ENCODE results near the gene ANKH.
"Not testable (repeated sequence)": the region's sequence is repeated elsewhere in the genome, so short reads cannot be mapped to it uniquely, and the experiment has no call there.

Gene ANKH

DNA sequence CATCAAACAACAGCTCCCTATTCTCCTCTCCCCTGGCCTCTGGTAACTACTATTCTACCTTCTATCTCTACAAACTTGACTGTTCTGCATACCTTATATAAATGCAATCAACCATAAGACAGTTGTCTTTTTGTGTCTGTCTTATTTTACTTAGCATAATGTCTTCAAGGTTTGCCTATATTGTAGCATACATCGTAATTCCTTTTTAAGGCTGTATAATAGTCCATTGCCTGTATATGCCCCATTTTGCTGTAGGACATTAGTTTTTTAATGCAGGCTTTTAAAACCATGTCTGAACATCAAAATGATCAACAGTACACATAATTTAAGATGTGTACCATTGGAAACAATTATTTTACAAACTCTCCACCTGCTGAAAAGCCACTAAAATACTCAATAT lies 12.4 kb downstream of the ANKH start:
- WGBS (ENCODE audit: insufficient coverage, insufficient read length), result no CpG with 5 or more reads among the region's 1 CpG
- no peak overlapping the region for H3K4me3 ChIP-seq (ENCODE audit: low read length)
- no peaks in the 10 kb centered on the region for H3K36me3 ChIP-seq (ENCODE audit: control insufficient read depth, insufficient read depth, low read length)

GRCh38 chr5:14855366-14855765 lies 16.2 kb downstream of the ANKH start:
- H3K9me3 ChIP-seq (ENCODE audit: control insufficient read depth, insufficient read depth, low read length), result no peaks in the 10 kb centered on the region
- no peaks in the 10 kb centered on the region for H3K36me3 ChIP-seq (ENCODE audit: control insufficient read depth, insufficient read depth, low read length)
- no peak overlapping the region for H3K27ac ChIP-seq (ENCODE audit: low read length)
- WGBS (ENCODE audit: insufficient coverage, insufficient read length), result no CpG with 5 or more reads among the region's 1 CpG
- H3K4me3 ChIP-seq (ENCODE audit: low read length), result no peak overlapping the region
- no peak for DNase-seq (ENCODE audit: low read depth, low spot score)
- peaks cover 4% of the 10 kb centered on the region for H3K4me1 ChIP-seq (ENCODE audit: control insufficient read depth, insufficient read depth, low read length)
- H3K27me3 ChIP-seq (ENCODE audit: control insufficient read depth, insufficient read depth, low read length), result no peaks in the 10 kb centered on the region

More for the DNA sequence above, 12.4 kb downstream of the ANKH start:
- Histone ChIP-seq H3K9me3 (ENCODE audit: control insufficient read depth, insufficient read depth, low read length) (no peaks in the 10 kb centered on the region), H3K27ac (ENCODE audit: low read length) (no peak overlapping the region), H3K27me3 (ENCODE audit: control insufficient read depth, insufficient read depth, low read length) (no peaks in the 10 kb centered on the region), H3K4me1 (ENCODE audit: control insufficient read depth, insufficient read depth, low read length) (no peaks in the 10 kb centered on the region)
- no peak for DNase-seq (ENCODE audit: low read depth, low spot score)

- Histone ChIP-seq H3K27me3 (ENCODE audit: control insufficient read depth, insufficient read depth, low read length) (no peaks in the 10 kb centered on the region), H3K9me3 (ENCODE audit: control insufficient read depth, insufficient read depth, low read length) (no peaks in the 10 kb centered on the region), H3K4me3 (ENCODE audit: low read length) (no peak overlapping the region), H3K4me1 (ENCODE audit: control insufficient read depth, insufficient read depth, low read length) (peaks cover 10% of the 10 kb centered on the region), H3K27ac (ENCODE audit: low read length) (no peak overlapping the region), H3K36me3 (ENCODE audit: control insufficient read depth, insufficient read depth, low read length) (no peaks in the 10 kb centered on the region)
- no CpG with 5 or more reads among the region's 4 CpGs for WGBS (ENCODE audit: insufficient coverage, insufficient read length)
- DNase-seq (ENCODE audit: low read depth, low spot score), result no peak
These were observed 16.8 kb downstream of the ANKH start for GRCh38 chr5:14854799-14855198.

- Histone ChIP-seq H3K36me3 (ENCODE audit: control insufficient read depth, insufficient read depth, low read length) (no peaks in the 10 kb centered on the region), H3K9me3 (ENCODE audit: control insufficient read depth, insufficient read depth, low read length) (no peaks in the 10 kb centered on the region), H3K4me3 (ENCODE audit: low read length) (no peak overlapping the region), H3K27me3 (ENCODE audit: control insufficient read depth, insufficient read depth, low read length) (no peaks in the 10 kb centered on the region), H3K27ac (ENCODE audit: low read length) (no peak overlapping the region), H3K4me1 (ENCODE audit: control insufficient read depth, insufficient read depth, low read length) (peaks cover 12% of the 10 kb centered on the region)
- no peak for DNase-seq (ENCODE audit: low read depth, low spot score)
- WGBS (ENCODE audit: insufficient coverage, insufficient read length), result no CpG with 5 or more reads among the region's 4 CpGs
These were observed 17.9 kb downstream of the ANKH start for GRCh38 chr5:14853685-14854084.

GRCh38 chr5:14852779-14853178 lies 18.8 kb downstream of the ANKH start:
- WGBS (ENCODE audit: insufficient coverage, insufficient read length), result no CpG with 5 or more reads among the region's 6 CpGs
- Histone ChIP-seq H3K27me3 (ENCODE audit: control insufficient read depth, insufficient read depth, low read length) (no peaks in the 10 kb centered on the region), H3K9me3 (ENCODE audit: control insufficient read depth, insufficient read depth, low read length) (no peaks in the 10 kb centered on the region), H3K27ac (ENCODE audit: low read length) (no peak overlapping the region), H3K4me1 (ENCODE audit: control insufficient read depth, insufficient read depth, low read length) (peaks cover 12% of the 10 kb centered on the region), H3K4me3 (ENCODE audit: low read length) (no peak overlapping the region), H3K36me3 (ENCODE audit: control insufficient read depth, insufficient read depth, low read length) (no peaks in the 10 kb centered on the region)
- DNase-seq (ENCODE audit: low read depth, low spot score), result no peak

- no peak overlapping the region for H3K27ac ChIP-seq (ENCODE audit: low read length)
- H3K4me1 ChIP-seq (ENCODE audit: control insufficient read depth, insufficient read depth, low read length), result peaks cover 12% of the 10 kb centered on the region
- no peak for DNase-seq (ENCODE audit: low read depth, low spot score)
- no peak overlapping the region for H3K4me3 ChIP-seq (ENCODE audit: low read length)
- no peaks in the 10 kb centered on the region for H3K9me3 ChIP-seq (ENCODE audit: control insufficient read depth, insufficient read depth, low read length)
- no peaks in the 10 kb centered on the region for H3K27me3 ChIP-seq (ENCODE audit: control insufficient read depth, insufficient read depth, low read length)
- H3K36me3 ChIP-seq (ENCODE audit: control insufficient read depth, insufficient read depth, low read length), result no peaks in the 10 kb centered on the region
These were observed 19.5 kb downstream of the ANKH start for GRCh38 chr5:14851999-14852526.

- DNase-seq (ENCODE audit: low read depth, low spot score), result no peak
- H3K4me1 ChIP-seq (ENCODE audit: control insufficient read depth, insufficient read depth, low read length), result peaks cover 12% of the 10 kb centered on the region
- H3K27me3 ChIP-seq (ENCODE audit: control insufficient read depth, insufficient read depth, low read length), result no peaks in the 10 kb centered on the region
- H3K9me3 ChIP-seq (ENCODE audit: control insufficient read depth, insufficient read depth, low read length), result no peaks in the 10 kb centered on the region
- no peaks in the 10 kb centered on the region for H3K36me3 ChIP-seq (ENCODE audit: control insufficient read depth, insufficient read depth, low read length)
- no peak overlapping the region for H3K4me3 ChIP-seq (ENCODE audit: low read length)
- H3K27ac ChIP-seq (ENCODE audit: low read length), result no peak overlapping the region
These were observed 20.0 kb downstream of the ANKH start for GRCh38 chr5:14851597-14851996.

GRCh38 chr5:14851050-14851419 lies 20.5 kb downstream of the ANKH start:
- Histone ChIP-seq H3K4me1 (ENCODE audit: control insufficient read depth, insufficient read depth, low read length) (peaks cover 12% of the 10 kb centered on the region), H3K9me3 (ENCODE audit: control insufficient read depth, insufficient read depth, low read length) (no peaks in the 10 kb centered on the region), H3K27ac (ENCODE audit: low read length) (no peak overlapping the region), H3K36me3 (ENCODE audit: control insufficient read depth, insufficient read depth, low read length) (no peaks in the 10 kb centered on the region), H3K4me3 (ENCODE audit: low read length) (no peak overlapping the region), H3K27me3 (ENCODE audit: control insufficient read depth, insufficient read depth, low read length) (no peaks in the 10 kb centered on the region)
- no peak for DNase-seq (ENCODE audit: low read depth, low spot score)
- WGBS (ENCODE audit: insufficient coverage, insufficient read length), result no CpG with 5 or more reads among the region's 5 CpGs

GRCh38 chr5:14850419-14851049 lies 21.0 kb downstream of the ANKH start:
- Histone ChIP-seq H3K4me3 (ENCODE audit: low read length) (no peak overlapping the region), H3K27ac (ENCODE audit: low read length) (no peak overlapping the region), H3K36me3 (ENCODE audit: control insufficient read depth, insufficient read depth, low read length) (no peaks in the 10 kb centered on the region), H3K4me1 (ENCODE audit: control insufficient read depth, insufficient read depth, low read length) (peaks cover 12% of the 10 kb centered on the region), H3K9me3 (ENCODE audit: control insufficient read depth, insufficient read depth, low read length) (no peaks in the 10 kb centered on the region), H3K27me3 (ENCODE audit: control insufficient read depth, insufficient read depth, low read length) (no peaks in the 10 kb centered on the region)
- no CpG with 5 or more reads among the region's 9 CpGs for WGBS (ENCODE audit: insufficient coverage, insufficient read length)
- DNase-seq (ENCODE audit: low read depth, low spot score), result no peak

DNA sequence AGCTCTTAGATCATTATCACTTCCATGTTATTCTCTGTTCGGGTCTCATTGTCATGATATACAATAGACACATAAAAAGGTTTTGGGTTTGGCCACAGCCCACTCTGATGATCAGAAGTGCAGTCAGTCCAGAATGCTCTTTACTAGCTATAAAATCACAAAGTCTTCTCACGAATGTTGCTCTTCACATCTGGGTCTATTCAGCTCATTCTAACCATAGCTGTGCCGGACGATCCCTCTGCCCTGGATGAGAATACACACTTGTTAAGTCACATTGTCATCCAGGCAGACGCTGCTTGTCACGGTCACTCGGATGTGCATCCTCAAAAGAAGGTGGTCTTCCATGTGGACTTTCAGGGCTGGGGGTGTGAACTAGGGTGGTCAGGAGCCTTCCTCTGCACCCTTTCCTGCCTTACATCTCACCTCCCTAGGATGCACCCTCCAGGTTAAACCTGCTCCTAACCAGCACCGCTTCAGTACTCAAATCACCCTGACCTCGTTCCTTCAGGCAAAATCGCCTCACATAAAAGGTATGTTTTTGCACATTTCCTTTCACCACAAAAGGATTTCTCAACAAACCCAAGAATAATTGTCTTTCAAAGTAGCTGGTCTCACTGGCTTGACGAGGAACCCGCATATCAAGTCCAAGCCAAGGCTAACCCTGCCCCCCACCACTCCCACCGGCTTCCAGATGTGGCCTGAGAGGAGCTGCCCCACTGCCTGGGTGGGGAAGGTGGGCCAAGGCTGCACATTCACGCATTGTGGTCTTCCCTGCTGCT lies 21.9 kb downstream of the ANKH start:
- no peak overlapping the region for H3K4me3 ChIP-seq (ENCODE audit: low read length)
- DNase-seq (ENCODE audit: low read depth, low spot score), result no peak
- H3K27ac ChIP-seq (ENCODE audit: low read length), result no peak overlapping the region
- no peaks in the 10 kb centered on the region for H3K9me3 ChIP-seq (ENCODE audit: control insufficient read depth, insufficient read depth, low read length)
- no peaks in the 10 kb centered on the region for H3K27me3 ChIP-seq (ENCODE audit: control insufficient read depth, insufficient read depth, low read length)
- no peaks in the 10 kb centered on the region for H3K36me3 ChIP-seq (ENCODE audit: control insufficient read depth, insufficient read depth, low read length)
- H3K4me1 ChIP-seq (ENCODE audit: control insufficient read depth, insufficient read depth, low read length), result peaks cover 12% of the 10 kb centered on the region
- WGBS (ENCODE audit: insufficient coverage, insufficient read length), result no CpG with 5 or more reads among the region's 14 CpGs

DNA sequence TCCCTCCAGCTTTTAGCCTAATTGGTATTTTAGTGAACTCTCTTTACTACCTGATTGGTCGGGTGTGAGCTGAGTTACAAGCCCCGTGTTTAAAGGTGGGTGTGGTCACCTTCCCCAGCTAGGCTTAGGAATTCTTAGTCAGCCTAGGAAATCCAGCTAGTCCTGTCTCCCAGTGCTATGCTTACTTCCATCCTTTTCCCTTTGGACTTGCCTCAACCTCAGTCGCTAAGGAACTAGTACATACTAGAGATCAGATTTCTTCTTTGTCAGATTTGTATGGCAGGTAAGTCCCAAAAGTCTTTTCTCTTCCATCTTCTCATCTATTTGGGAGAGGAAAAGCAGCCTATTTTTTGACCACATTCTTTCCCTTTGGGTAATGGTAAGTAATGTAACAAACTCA lies 22.6 kb downstream of the ANKH start:
- not testable (repeated sequence) for DNase-seq (ENCODE audit: low read depth, low spot score); H3K9me3 ChIP-seq (ENCODE audit: control insufficient read depth, insufficient read depth, low read length); H3K4me3 ChIP-seq (ENCODE audit: low read length); H3K36me3 ChIP-seq (ENCODE audit: control insufficient read depth, insufficient read depth, low read length); H3K27me3 ChIP-seq (ENCODE audit: control insufficient read depth, insufficient read depth, low read length); H3K27ac ChIP-seq (ENCODE audit: low read length)
- H3K4me1 ChIP-seq (ENCODE audit: control insufficient read depth, insufficient read depth, low read length), result peaks cover 12% of the 10 kb centered on the region
- no CpG with 5 or more reads among the region's 3 CpGs for WGBS (ENCODE audit: insufficient coverage, insufficient read length)

Measured in iPS DF 6.9 (cell line).